Bronchial epithelial cell (primary cell): ENCODE measurements around the gene AK8. TPM values are rescaled to one million over a fixed set of nuclear protein-coding genes. Genes with fewer than 3 reads are reported as not detected.

Experiments
- DNase-seq: peaks from one replicate; pipeline ENCODE4 v3.0.0-alpha.2; 2010; ENCODE audit warnings: low read depth
- FAIRE-seq: peaks from 2 replicates; lab custom pipeline; 2011; peaks lifted over from hg19 to GRCh38; lab: Jason Lieb, UNC
- H3K27me3 ChIP-seq: 2 replicates; pipeline ENCODE4 v1.5.1; 2011; ENCODE audit warnings: low read length; ENCODE audit not compliant: control insufficient read depth, insufficient read depth
- H3K36me3 ChIP-seq: 2 replicates; pipeline ENCODE4 v1.5.1; 2011; ENCODE audit warnings: low read length; ENCODE audit not compliant: control insufficient read depth, insufficient read depth
- H3K4me3 ChIP-seq: 2 replicates; pipeline ENCODE4 v1.5.1; 2011; ENCODE audit warnings: mild to moderate bottlenecking, low read depth, low read length, control low read depth
- total RNA-seq: library from RNA; depleted of rRNA; stranded (reverse); fragments of >200 nt; gene quantifications from 2 replicates; pipeline ENCODE4 v1.2.1, GENCODE V29; 2014
- TF ChIP-seq, protein P1 (sequence below): IDR thresholded peaks from 2 replicates; pipeline ENCODE4 v1.5.1; 2011; ENCODE audit warnings: mild to moderate bottlenecking, moderate library complexity, low read length, control low read depth, inconsistent platforms; ENCODE audit not compliant: insufficient read depth, severe bottlenecking

AK8 gene
- total RNA-seq, 1 donor from 2014 or later, result not detected

DNA sequence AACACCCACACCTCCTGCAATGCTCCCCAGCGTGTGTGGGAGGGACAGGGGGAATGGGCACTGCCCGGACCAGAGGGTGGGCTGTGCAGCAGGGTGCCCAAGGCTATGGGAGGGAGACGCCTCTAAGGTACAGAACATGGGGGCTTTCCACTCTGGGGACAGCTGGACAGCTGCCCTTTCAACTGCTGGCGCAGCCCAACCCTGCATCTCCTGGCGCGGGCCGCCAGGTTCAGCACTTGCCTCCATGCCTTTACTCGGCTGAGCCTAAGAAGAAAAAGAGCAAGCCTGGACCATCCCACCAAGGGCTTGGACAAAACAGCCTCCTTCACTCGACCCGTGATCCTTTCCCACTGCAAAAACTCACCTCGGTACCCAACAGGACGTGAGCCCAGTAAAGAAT is 15.0 kb downstream of the AK8 start:
- H3K27me3 ChIP-seq, result peaks cover 4% of the 10 kb centered on the region
- TF ChIP-seq, protein P1, sequence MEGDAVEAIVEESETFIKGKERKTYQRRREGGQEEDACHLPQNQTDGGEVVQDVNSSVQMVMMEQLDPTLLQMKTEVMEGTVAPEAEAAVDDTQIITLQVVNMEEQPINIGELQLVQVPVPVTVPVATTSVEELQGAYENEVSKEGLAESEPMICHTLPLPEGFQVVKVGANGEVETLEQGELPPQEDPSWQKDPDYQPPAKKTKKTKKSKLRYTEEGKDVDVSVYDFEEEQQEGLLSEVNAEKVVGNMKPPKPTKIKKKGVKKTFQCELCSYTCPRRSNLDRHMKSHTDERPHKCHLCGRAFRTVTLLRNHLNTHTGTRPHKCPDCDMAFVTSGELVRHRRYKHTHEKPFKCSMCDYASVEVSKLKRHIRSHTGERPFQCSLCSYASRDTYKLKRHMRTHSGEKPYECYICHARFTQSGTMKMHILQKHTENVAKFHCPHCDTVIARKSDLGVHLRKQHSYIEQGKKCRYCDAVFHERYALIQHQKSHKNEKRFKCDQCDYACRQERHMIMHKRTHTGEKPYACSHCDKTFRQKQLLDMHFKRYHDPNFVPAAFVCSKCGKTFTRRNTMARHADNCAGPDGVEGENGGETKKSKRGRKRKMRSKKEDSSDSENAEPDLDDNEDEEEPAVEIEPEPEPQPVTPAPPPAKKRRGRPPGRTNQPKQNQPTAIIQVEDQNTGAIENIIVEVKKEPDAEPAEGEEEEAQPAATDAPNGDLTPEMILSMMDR, result no peak
- H3K4me3 ChIP-seq, result no peak overlapping the region
- no peaks in the 10 kb centered on the region for H3K36me3 ChIP-seq
- no peak for DNase-seq
- FAIRE-seq, result no peak

DNA sequence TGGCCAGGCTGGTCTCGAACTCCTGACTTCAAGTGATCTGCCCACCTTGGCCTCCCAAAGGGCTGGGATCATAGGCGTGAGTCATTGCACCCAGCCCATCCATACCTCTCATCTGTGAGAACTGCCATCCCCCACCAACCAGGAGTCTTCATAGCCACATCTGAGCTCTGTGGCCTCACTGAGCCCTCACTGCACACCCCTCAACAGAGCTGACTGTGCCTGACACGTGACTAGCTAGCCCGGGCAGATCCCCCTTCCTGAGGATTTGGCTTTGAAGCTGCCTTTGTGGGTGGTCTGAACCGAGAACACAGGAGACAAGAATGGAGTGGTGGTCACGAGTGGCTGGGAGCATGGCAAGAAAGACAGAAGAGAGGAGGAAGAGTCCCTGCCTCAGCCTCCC is 15.6 kb downstream of the AK8 start:
- DNase-seq, result no peak
- Histone ChIP-seq H3K4me3 (no peak overlapping the region), H3K27me3 (peaks cover 4% of the 10 kb centered on the region), H3K36me3 (no peaks in the 10 kb centered on the region)
- TF ChIP-seq, protein P1, result no peak
- FAIRE-seq, result no peak

DNA sequence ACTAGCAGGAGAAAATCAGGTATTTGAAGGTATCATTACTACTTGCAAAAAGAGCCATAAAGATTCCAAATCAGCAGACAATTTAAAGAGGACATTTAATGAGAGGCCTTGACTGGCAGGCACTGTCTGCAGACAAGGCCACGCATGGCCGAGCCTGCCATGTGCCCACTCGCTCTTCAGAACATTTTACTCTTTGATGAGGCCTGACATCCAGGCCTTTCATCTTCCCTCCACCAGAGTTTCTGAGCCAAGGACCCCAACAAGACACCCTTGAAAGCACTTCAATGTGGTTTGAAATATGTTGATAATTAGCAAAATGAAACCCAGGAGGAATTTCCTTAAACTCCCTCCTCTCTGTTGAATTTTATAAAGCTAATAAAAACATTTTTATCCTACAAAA is 16.4 kb downstream of the AK8 start:
- TF ChIP-seq, protein P1, result no peak
- Histone ChIP-seq H3K36me3 (no peaks in the 10 kb centered on the region), H3K4me3 (no peak overlapping the region), H3K27me3 (peaks cover 4% of the 10 kb centered on the region)
- DNase-seq (no peak), FAIRE-seq (no peak)

DNA sequence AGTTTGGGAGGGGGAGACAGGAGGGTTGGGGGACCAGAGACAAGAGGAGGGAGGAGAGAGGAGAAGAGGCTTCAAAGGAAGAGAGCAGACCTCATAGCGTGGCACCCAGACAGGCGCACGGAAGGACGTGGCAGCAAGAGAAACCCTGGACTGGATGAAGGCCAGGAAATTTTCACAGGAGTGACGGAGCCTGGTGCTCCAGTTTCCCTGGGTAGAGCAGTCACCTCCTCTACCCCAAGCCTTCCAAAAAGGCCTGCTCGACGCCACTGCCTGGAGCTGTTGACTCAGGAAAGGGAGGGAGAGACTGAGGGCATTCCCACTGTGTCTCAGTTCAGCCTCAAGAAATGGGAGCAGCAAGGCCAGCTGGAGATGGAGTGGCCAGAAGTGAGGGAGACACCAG is 19.3 kb downstream of the AK8 start:
- TF ChIP-seq, protein P1, result no peak
- Histone ChIP-seq H3K36me3 (no peaks in the 10 kb centered on the region), H3K27me3 (peaks cover 2% of the 10 kb centered on the region), H3K4me3 (no peak overlapping the region)
- FAIRE-seq, result no peak
- DNase-seq, result no peak

DNA sequence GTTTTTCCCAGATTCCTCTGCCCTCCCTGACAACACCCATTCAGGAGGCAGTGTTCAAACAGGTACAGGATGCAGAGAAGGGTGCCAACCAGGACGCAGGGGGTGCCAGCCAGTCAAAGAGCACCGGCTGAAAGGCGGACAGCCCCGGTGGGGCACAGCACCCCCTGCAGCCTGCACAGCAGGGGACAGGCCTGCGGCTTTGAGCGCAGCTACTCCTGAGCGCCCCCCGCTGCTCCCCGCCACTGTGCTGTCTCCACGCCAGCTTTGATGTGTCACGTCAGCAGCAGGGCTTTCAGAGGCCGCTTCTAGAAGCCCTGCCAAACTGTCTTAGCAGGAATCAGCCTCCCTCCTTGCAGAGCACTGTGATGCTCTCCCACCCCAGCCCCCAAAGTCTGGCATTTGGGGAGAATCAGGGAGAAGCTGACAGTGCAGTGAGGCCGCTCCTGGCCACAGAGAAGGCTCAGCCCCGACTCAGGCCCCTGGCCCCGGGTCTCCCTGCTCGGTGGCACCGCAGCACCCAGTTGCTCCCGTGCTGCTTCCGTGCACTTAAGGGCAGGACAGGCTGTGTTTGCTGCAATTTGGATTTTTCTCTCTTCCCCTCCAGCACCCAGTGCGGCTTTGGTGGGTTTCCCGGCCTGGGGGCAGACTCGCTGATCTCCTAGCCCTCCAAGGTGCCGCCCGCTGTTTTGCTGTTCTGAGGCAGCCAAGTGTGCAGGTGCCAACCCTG is 20.3 kb downstream of the AK8 start:
- Histone ChIP-seq H3K36me3 (no peaks in the 10 kb centered on the region), H3K4me3 (no peak overlapping the region), H3K27me3 (peaks cover 2% of the 10 kb centered on the region)
- no peak for DNase-seq
- TF ChIP-seq, protein P1, result no peak
- FAIRE-seq, result no peak

DNA sequence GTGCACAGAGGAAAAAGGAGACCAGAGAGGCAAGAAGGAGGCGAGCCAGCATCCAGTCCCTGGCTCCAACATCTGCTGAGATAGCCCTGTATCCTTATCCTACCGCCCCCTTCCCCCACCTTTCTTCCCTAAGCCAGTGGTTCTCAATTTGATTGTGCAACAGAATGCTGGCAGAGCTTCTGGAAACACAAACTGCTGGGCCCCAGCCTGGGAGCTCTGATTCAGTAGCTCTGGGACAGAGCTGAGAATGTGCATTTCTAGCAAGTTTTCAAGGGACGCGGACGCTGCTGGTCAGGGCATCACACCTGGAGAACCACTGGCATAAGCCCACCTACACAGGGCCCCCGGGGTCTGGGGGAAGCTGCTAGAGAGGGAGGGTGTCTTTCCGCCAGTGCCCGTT is 21.1 kb downstream of the AK8 start:
- H3K27me3 ChIP-seq, result peaks cover 2% of the 10 kb centered on the region
- DNase-seq, result no peak
- no peak for FAIRE-seq
- H3K4me3 ChIP-seq, result no peak overlapping the region
- TF ChIP-seq, protein P1, result no peak
- H3K36me3 ChIP-seq, result no peaks in the 10 kb centered on the region
